Keratinocyte (primary cell): ENCODE data around the gene PAQR4. TPM values are rescaled to one million over a fixed set of nuclear protein-coding genes. Genes with fewer than 3 reads are reported as not detected.

ENCODE experiments used
- DNase-seq: peaks from one replicate; pipeline ENCODE4 v3.0.0-alpha.2; 2011; ENCODE audit warnings: low read depth, missing footprints, low spot score
- FAIRE-seq: peaks from 2 replicates; lab custom pipeline; 2011; peaks lifted over from hg19 to GRCh38; lab: Jason Lieb, UNC
- H2AFZ ChIP-seq: 2 replicates; pipeline ENCODE4 v1.6.0; 2012; ENCODE audit warnings: low read length, control low read depth, inconsistent platforms; ENCODE audit not compliant: control insufficient read depth
- H3K27ac ChIP-seq: 2 replicates; pipeline ENCODE4 v1.5.1; 2011; ENCODE audit warnings: low read length; ENCODE audit not compliant: control insufficient read depth, insufficient read depth
- H3K27me3 ChIP-seq: 3 replicates; pipeline ENCODE4 v1.6.0; 2011; ENCODE audit warnings: low read length; ENCODE audit not compliant: control insufficient read depth, insufficient read depth; ENCODE audit errors: extremely low read depth
- H3K36me3 ChIP-seq, 2 experiments: 2 replicates in 1 of 2; 3 replicates in 1 of 2; pipeline ENCODE4 v1.5.1; 2011; ENCODE audit warnings: low read length in 2 of 2, mild to moderate bottlenecking in 1 of 2; ENCODE audit not compliant: control insufficient read depth in 2 of 2, insufficient read depth in 2 of 2; ENCODE audit errors: extremely low read depth in 1 of 2
- H3K4me1 ChIP-seq: 3 replicates; pipeline ENCODE4 v1.5.1; 2011; ENCODE audit warnings: low read length; ENCODE audit not compliant: control insufficient read depth, insufficient read depth; ENCODE audit errors: extremely low read depth
- H3K4me2 ChIP-seq: 3 replicates; pipeline ENCODE4 v1.6.0; 2011; ENCODE audit warnings: low read depth, low read length; ENCODE audit not compliant: control insufficient read depth, insufficient read depth; ENCODE audit errors: extremely low read depth
- H3K4me3 ChIP-seq, 3 experiments: fragments of 200-600 bp in 1 of 3; sonication (generic) in 1 of 3; 2 replicates in 2 of 3; 3 replicates in 1 of 3; pipeline ENCODE4 v1.5.1; 2011 to 2016; ENCODE audit warnings: low read length in 3 of 3, mild to moderate bottlenecking in 3 of 3, control low read depth in 2 of 3, inconsistent platforms in 1 of 3, low read depth in 1 of 3, mixed read lengths in 1 of 3, mixed run types in 1 of 3, moderate library complexity in 1 of 3; ENCODE audit not compliant: control insufficient read depth in 2 of 3, insufficient read depth in 2 of 3; ENCODE audit errors: extremely low read depth in 1 of 3
- H3K79me2 ChIP-seq: 2 replicates; pipeline ENCODE4 v1.6.0; 2012; ENCODE audit warnings: low read length; ENCODE audit not compliant: control insufficient read depth, insufficient read depth
- H3K9ac ChIP-seq: 3 replicates; pipeline ENCODE4 v1.6.0; 2011; ENCODE audit warnings: low read length; ENCODE audit not compliant: control insufficient read depth, insufficient read depth; ENCODE audit errors: extremely low read depth
- H3K9me1 ChIP-seq: 3 replicates; pipeline ENCODE4 v1.6.0; 2011; ENCODE audit warnings: low read length; ENCODE audit not compliant: control insufficient read depth, insufficient read depth; ENCODE audit errors: extremely low read depth
- H3K9me3 ChIP-seq: 2 replicates; pipeline ENCODE4 v1.5.1; 2012; ENCODE audit warnings: low read depth, low read length; ENCODE audit not compliant: control insufficient read depth
- H4K20me1 ChIP-seq: 3 replicates; pipeline ENCODE4 v1.6.0; 2011; ENCODE audit warnings: low read length; ENCODE audit not compliant: control insufficient read depth, insufficient read depth; ENCODE audit errors: extremely low read depth
- EZH2 ChIP-seq: IDR thresholded peaks from one replicate; pipeline ENCODE4 v1.6.1; 2012; ENCODE audit warnings: inconsistent platforms, mild to moderate bottlenecking, low read length, moderate library complexity
- dilution Hi-C: fragments of 300-500 bp; cut with MboI; formaldehyde crosslinking; loops from one replicate; pipeline ENCODE4 v1.7.0; 2020; ENCODE audit warnings: low sequenced_read_pairs; ENCODE audit not compliant: extremely low pct_ligation_motif_present
- polyA plus RNA-seq, 5 experiments: library from polyadenylated mRNA; depleted of rRNA in 3 of 5; stranded (reverse) in 3 of 5; stranded (forward) in 1 of 5; unstranded in 1 of 5; fragments of >200 nt; gene quantifications; 1 replicate in 1 of 5; 2 replicates in 3 of 5; 3 replicates in 1 of 5; pipeline versions ENCODE4 v1.2.1 to v1.2.3, GENCODE V29; 2011 to 2012; ENCODE audit warnings: missing spikeins in 2 of 5, low read depth in 1 of 5, low replicate concordance in 1 of 5
- TF ChIP-seq, protein P1 (sequence below), 3 experiments: IDR thresholded peaks in 1 of 3; conservative IDR thresholded peaks in 1 of 3; optimal IDR thresholded peaks in 1 of 3; 2 replicates in 2 of 3; 3 replicates in 1 of 3; pipeline versions ENCODE3 to v1.5.1; 2011; ENCODE audit warnings: low read length in 3 of 3, mild to moderate bottlenecking in 3 of 3, moderate library complexity in 2 of 3, control low read depth in 1 of 3, inconsistent platforms in 1 of 3; ENCODE audit not compliant: insufficient read depth in 2 of 3; ENCODE audit errors: extremely low read depth in 1 of 3

Gene PAQR4
- polyA plus RNA-seq, 1 donor (not counting 4 experiments of a cell fraction or from before 2014, with no cell fraction given): 16.8 TPM

DNA sequence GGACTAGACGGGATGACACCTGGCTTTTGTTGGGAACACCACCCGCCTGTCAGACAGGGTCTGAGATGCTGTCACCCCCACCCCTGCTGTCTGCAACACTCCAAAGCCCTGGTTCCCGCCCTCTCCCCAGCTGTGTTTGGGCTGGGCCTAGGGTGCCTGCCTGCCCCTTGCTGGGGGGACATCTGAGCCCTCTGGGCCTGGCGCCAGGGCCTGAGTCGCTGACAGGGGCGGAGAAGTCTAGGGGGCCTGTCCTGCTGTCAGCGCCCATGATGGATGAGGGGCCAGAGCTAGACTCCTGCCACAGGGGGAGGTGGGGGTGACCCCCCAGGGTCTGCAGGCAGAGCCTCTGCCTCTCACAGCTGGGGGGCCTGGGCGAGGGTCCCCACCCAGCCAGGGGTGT lies 18.7 kb downstream of the PAQR4 start:
- H3K79me2 ChIP-seq: no peaks in the 10 kb centered on the region
- no peak overlapping the region for H3K4me3 ChIP-seq
- H3K4me1 ChIP-seq: peaks cover 34% of the 10 kb centered on the region
- TF ChIP-seq, protein P1, sequence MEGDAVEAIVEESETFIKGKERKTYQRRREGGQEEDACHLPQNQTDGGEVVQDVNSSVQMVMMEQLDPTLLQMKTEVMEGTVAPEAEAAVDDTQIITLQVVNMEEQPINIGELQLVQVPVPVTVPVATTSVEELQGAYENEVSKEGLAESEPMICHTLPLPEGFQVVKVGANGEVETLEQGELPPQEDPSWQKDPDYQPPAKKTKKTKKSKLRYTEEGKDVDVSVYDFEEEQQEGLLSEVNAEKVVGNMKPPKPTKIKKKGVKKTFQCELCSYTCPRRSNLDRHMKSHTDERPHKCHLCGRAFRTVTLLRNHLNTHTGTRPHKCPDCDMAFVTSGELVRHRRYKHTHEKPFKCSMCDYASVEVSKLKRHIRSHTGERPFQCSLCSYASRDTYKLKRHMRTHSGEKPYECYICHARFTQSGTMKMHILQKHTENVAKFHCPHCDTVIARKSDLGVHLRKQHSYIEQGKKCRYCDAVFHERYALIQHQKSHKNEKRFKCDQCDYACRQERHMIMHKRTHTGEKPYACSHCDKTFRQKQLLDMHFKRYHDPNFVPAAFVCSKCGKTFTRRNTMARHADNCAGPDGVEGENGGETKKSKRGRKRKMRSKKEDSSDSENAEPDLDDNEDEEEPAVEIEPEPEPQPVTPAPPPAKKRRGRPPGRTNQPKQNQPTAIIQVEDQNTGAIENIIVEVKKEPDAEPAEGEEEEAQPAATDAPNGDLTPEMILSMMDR (optimal IDR thresholded peaks at IDR 0.05 in 1 of 3, IDR thresholded peaks at IDR 0.05 in 1 of 3, conservative IDR thresholded peaks at IDR 0.05 in 1 of 3; ENCODE audit: extremely low read depth in 1 of 3, insufficient read depth in 2 of 3, low read length in 3 of 3): no peak
- TF ChIP-seq EZH2: no peak
- no peaks in the 10 kb centered on the region for H4K20me1 ChIP-seq
- H3K9ac ChIP-seq: no peak overlapping the region
- H3K9me3 ChIP-seq: no peaks in the 10 kb centered on the region
- H3K27me3 ChIP-seq: no peaks in the 10 kb centered on the region
- H2AFZ ChIP-seq: no peak overlapping the region
- DNase-seq (no peak), FAIRE-seq (no peak)
- dilution Hi-C loops: no loop called here
- H3K27ac ChIP-seq: no peak overlapping the region
- no peaks in the 10 kb centered on the region for H3K9me1 ChIP-seq
- no peak overlapping the region for H3K4me2 ChIP-seq
- no peaks in the 10 kb centered on the region for H3K36me3 ChIP-seq

DNA sequence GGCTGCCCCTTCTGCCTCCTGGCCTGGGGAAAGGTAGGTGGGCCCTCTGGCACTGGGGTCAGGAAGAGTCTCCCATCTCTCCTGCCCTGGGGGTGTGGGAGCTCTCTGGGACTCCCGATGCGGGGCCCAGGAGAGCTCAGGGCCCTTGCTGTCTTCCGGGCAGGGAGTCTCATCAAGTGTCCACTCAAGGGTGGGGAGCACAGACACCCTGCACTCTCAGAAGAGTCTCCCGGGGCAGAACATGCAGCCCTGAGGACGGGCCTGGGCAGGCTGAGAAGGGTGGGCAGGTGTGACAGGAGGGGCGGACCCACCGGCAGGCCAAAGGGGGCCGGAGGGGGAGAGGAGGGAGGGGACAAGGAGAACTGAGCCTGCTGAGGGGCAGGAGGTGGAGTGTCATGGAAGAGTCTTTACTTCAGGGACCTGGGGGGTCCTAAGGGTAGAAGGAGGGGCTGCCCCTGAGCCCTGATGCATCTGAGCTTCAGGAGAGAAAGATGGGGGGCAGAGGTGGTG lies 19.5 kb downstream of the PAQR4 start:
- Histone ChIP-seq H3K27ac (no peak overlapping the region), H3K36me3 (no peaks in the 10 kb centered on the region), H2AFZ (no peak overlapping the region), H3K79me2 (no peaks in the 10 kb centered on the region), H3K9me1 (no peaks in the 10 kb centered on the region), H3K4me1 (peaks cover 36% of the 10 kb centered on the region), H3K9me3 (no peaks in the 10 kb centered on the region), H3K4me3 (no peak overlapping the region), H3K9ac (no peak overlapping the region), H3K27me3 (no peaks in the 10 kb centered on the region), H4K20me1 (no peaks in the 10 kb centered on the region), H3K4me2 (no peak overlapping the region)
- FAIRE-seq: no peak
- TF ChIP-seq EZH2: no peak
- TF ChIP-seq, protein P1 (optimal IDR thresholded peaks at IDR 0.05 in 1 of 3, IDR thresholded peaks at IDR 0.05 in 1 of 3, conservative IDR thresholded peaks at IDR 0.05 in 1 of 3; ENCODE audit: extremely low read depth in 1 of 3, insufficient read depth in 2 of 3, low read length in 3 of 3): no peak
- dilution Hi-C loops: no loop called here
- no peak for DNase-seq
